GM15510 (cell line): ENCODE data around the gene FAM120B.

ENCODE experiments used
- POLR2A ChIP-seq: IDR thresholded peaks from 3 replicates; pipeline ENCODE4 v1.6.1; 2011; ENCODE audit warnings: borderline replicate concordance; ENCODE audit not compliant: insufficient read length; ENCODE audit errors: extremely low read depth

Gene FAM120B

GRCh38 chr6:170452767-170453545, 146.4 kb downstream of the FAM120B start:
- no peak for TF ChIP-seq POLR2A

- no peak for TF ChIP-seq POLR2A
Measured at GRCh38 chr6:170453586-170454511, 147.3 kb downstream of the FAM120B start.

- TF ChIP-seq POLR2A: no peak
Measured at GRCh38 chr6:170454512-170455285, 148.1 kb downstream of the FAM120B start.

GRCh38 chr6:170455335-170455979, 148.9 kb downstream of the FAM120B start:
- no peak for TF ChIP-seq POLR2A

GRCh38 chr6:170456334-170456733, 149.8 kb downstream of the FAM120B start:
- TF ChIP-seq POLR2A: no peak
